GM19324 (cell line): ENCODE data around the gene GMCL1.

Experiments used
- ATAC-seq: cut with Tn5 transposase; IDR thresholded peaks from one replicate; pipeline ENCODE4 v1.9.1; 2021; ENCODE audit warnings: mild to moderate bottlenecking, moderate library complexity; ENCODE audit not compliant: unreplicated experiment, low FRiP score

GMCL1 gene, protein sequence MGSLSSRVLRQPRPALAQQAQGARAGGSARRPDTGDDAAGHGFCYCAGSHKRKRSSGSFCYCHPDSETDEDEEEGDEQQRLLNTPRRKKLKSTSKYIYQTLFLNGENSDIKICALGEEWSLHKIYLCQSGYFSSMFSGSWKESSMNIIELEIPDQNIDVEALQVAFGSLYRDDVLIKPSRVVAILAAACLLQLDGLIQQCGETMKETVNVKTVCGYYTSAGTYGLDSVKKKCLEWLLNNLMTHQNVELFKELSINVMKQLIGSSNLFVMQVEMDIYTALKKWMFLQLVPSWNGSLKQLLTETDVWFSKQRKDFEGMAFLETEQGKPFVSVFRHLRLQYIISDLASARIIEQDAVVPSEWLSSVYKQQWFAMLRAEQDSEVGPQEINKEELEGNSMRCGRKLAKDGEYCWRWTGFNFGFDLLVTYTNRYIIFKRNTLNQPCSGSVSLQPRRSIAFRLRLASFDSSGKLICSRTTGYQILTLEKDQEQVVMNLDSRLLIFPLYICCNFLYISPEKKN

DNA sequence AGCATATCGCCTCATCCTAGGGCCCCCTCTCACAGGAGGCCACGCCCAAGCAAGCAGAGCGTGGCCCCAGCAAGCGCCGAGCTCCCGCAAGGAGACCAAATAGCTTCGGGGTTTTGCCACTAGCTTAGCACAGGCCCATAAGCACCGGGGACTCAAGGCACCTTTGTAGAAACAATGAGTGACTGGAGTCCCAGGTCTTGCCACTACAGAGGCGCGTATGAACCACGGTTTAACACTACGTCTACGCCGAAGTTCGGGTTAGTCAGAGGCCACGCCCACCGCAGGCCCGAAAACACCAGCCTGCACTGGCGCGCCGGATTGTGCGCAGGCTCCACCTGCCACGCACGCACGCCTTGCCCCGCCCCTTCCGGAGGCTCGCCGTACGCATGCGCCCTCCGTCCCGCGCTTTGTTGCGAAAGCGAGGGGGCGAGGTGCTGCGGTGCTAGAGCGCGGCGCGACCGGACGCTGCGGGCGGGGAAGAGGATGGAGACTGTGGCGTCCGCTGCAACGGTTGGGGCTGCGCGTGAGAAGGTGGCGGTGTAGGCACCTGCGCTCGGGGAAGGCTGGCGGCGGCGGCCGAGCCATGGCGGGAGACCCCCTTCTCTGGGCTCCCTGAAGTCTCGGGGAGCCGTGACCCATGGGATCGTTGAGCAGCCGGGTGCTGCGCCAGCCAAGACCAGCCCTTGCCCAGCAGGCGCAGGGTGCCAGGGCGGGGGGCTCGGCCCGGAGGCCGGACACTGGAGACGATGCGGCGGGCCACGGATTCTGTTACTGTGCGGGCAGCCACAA, at the start of gene GMCL1:
TSS of gene GMCL1 (plus strand) at position 405 of the 789 bp plus-strand sequence. CDS start at position 638, 233 bp downstream.
- ATAC-seq = peak; percentile 94

DNA sequence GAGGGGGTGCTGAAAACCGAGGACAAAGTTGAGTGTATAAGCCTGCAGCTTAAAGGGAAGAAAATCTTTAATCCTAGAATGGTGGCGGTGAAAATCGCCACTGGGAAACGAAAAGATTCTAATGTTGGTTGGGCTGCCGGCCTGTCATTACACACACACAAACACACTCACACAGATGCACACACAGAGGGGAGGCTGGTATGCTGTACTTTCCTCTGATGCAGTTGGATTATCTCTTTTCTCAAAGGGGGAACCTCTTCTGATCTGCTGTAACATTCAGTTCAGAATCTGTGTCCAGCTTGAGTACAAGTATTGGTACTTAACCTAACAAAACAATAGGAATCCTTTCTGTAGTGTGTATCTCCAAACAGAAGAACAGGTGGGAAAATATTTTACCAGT, 48.5 kb upstream of the GMCL1 start:
- peak; percentile 25 for ATAC-seq

DNA sequence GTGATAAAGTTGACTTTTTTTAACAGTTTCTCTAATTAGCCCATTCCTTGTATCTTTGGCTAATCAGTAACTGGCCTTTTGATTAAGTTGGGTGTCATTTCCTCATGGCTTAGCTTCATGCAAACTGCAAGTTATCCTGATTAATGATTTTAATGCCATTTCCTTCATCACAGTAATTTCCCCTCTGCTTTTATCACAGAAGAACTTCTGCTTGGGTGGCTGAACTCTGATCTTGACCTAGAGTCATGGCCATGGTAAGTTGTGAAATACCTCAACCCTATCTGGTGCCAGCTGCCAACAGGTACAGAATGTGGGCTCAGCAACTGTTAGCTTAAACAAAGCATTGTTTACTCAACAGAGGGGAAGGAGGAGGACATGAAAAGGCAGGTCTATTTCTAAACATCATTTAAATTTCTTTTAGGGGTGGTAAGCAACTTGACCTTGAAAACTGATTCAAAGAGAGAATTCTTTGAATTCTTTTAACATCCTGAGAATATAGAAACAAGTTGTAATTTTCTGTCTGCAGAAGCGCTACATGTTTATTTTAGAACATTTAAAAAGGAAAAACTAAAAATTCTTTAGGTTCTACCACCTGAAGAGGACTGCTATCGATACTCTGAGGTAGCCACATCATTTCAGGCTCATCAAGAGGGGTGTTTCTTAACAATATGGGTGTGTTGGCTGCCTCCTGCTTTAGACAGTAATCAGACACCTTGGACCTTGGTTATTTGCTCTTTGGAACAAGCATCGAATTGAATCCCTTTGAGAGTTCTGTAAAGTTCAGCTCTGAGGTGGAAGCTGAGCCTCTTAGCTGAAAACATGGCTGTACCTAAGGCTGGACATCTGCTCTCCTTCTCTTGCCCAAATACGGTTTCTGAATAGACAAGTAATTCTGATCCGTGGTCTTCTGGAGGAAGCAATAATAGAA, 47.9 kb upstream of the GMCL1 start:
- ATAC-seq = peak; percentile 79

DNA sequence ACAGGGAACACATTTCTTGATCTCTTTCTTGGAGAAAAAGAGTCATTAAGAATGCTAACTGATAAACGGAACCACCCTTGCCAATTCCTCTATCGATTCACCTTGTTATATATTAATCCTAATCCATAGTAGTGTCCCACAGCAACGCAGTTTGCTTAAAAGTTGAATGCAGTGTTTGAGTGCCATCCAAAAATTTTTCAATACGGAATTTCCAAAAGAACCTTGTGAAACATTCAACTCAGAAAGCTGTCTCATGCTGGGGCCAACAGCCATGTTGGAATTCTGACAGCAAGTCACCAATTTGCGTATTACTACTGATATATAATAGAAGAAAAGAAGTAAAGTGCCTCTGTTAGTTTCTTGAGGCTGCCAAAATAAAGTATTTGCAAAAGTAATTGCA, 45.2 kb upstream of the GMCL1 start:
- ATAC-seq = no peak

DNA sequence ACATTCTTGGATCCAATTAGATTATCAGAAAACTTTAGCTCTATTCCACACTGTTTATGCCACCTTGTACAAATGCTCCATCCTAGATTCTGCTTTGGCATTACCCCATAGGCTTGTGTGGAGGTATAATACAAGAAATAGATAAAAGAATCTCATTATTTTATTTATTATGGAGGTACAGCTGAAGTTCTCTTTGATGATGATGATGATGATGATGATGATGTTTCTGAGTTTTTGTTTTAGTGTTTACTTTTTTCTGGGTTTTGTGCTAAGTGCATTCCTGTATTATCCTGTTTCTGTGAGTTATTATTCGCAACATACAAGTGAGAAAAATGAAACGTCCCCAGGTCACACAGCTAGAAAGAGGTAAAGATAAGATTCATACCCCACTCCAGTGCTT, 44.1 kb upstream of the GMCL1 start:
- no peak for ATAC-seq

DNA sequence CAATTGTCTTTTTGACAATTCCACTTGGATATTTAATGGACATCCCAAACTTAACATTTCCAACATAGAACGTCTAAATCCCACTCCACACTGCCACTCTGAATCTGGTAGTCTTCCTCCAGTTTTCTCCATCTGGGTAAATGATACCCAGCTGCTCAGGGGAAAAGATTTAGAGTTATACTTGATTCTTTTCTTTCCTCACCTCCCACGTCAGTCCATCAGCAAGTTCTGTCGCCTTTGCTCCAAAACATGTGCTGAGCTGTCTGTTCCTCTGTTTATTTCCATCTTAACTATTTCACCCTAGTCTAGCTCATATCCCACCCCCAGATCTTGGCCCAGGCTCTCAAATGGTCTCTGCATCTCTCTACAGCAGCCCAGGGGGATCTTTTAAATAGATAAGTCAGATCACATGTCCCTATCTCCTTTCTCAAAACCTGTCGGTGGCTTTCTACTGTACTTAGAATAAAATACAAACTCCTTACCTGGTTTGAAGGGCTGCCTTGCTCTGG, 43.4 kb upstream of the GMCL1 start:
- ATAC-seq = no peak

DNA sequence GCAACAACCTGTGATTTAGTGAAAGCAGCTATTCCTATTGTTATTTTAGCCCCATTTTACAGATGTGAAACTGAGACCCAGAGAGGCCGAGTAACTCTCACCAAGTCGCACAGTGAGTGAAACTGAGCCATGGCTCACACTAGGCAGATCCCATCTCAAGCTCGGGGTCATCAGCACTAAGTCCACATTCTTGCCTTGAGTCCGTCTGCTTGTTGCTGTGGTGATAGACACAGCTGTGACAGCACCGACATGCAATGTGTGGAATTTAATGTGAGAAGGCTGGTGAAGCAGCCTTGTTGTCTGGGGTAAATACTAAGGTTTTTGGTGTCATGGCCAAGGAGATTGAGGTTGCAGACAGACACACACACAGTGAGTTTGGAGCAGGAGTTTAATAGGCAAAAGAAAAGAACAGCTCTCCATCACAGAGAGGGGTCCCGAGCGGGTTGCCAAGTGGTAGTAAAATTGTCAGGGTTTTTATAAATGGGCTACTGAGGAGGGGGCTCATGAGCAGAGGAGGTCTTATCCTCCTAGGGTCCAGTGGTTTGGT, 40.2 kb upstream of the GMCL1 start:
- no peak for ATAC-seq

DNA sequence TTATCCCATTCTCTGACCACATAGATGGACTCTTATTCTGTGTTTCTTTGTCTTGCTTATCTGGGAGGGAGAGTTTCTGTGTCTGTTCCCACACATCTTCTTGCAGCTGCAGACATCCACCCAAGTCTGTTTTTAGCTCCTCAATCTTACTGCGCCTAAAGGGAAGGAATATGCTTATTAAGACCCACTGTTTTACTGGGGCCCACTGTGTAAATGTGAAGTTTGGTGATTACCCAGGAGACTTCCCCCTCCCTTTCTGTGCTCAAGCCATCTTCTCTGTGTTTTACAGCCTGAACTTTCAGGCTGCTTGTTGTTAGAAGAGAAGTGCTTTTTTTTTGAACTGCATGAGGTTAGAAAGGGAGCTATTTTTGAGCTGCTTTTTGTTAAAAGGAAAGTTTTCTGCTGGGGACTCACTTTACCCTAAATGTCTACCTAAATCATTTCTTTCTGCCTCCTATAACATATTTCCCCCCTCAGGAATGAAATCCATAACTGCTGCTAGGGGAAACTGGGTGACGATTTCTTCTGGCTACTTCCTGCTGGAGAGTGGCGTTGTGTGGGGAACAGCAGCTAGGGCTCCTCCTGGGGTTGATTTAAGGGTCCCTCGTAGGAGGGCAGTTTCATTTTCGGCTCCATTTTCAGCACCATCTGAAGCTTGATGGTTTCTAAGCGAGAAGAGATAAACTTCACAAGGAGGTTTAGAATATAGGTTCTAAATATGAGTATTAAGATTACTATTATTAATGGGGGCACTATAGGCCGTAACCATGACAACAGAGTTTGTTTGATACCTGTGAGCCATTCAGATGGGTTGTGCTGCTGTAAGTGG, 39.5 kb upstream of the GMCL1 start:
- ATAC-seq = peak; percentile 58

DNA sequence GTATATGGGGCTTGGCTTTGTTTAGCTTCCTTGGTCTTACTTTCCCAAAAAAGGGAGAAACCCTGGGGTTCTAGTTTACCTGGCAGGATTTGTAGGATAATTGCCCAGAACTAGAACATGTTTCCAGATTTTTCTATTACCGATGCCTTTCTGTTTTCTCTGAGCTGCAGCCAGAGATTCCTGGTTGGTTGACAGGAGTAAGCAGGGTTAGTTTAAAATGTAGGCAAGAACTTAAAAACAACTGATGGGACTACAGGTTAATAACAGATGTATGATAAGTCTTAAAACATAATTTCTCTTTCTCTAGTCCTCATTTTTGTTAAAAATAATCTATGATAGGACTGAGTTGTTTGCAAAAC, 38.9 kb upstream of the GMCL1 start:
- ATAC-seq = no peak

DNA sequence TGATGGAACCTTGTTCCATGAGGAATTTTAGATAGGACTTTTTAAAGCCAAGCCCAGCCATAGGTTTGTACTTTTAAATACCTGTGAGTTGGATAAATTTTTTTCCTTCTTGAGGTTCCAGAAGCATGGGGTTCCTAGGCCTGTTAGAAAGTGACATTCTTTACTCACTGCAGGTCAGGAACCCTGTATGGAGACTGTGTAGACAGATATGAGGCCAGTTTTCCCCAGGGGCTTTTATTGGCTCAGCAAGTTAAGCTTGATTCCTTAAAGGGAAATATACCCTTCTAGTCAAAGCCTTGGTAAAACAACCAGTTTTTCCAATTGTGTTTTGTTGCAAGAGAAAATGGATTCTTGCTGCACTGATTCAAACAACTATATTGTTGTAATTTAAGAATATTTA, 38.4 kb upstream of the GMCL1 start:
- ATAC-seq = no peak

DNA sequence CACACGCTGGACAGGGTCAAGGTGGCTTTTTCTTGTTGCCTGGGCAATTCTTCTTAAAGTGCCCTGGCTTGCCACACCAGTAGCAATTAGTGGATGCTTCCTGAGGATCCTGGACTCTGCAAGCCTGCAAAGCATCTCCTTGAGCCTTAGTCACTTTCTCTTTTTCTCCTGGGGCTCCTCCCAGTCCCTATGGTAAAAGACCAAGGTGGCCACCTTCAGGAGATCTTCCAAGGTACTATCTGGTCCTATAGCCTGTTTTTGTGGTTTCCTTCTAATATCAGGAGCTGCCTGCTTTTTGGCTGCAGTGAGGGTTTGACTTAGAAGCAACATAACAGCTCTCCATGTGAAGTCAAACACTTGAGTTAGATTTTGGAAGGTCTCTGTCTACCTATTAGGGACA, 33.3 kb upstream of the GMCL1 start:
- no peak for ATAC-seq

DNA sequence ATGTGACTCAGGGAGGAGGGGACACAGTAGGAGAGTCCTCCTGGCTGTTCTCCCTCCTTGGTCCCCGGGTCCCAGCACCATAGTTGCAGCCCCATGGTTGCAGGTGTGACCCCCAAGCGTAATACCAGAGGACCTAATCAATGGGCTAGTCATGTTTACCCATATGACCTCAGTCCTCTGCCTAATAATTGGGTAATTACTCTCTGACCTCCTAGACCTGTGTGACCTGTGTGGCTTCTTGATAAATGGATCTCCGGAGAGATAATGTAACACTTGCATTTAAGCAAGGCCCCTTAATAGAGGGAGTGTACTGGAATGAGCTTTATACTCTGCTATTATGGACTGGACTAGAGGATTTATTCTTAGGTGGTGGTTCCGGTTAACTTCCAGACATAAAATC, 32.2 kb upstream of the GMCL1 start:
- ATAC-seq = no peak

DNA sequence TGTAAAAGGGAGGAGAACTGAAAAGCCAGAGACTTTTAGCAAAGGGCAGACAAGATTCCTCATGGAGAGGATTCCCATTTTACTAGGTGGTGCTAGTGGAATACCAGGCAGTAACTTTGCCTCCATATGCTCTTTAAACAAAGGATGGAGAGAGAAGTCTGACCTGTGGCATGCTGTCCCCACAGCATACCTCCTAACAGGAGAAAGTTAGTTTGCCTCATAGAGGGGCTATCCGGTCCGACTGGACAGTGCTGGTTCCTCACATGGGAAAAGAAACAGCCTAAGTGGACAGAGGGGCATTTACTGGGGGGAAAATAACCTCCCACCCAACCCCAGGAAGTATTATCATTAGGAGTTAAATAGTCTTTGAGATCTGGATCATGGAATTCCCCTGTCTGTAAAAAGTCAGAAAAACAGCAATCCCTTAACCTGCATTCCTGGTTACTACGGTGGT, 31.6 kb upstream of the GMCL1 start:
- no peak for ATAC-seq

DNA sequence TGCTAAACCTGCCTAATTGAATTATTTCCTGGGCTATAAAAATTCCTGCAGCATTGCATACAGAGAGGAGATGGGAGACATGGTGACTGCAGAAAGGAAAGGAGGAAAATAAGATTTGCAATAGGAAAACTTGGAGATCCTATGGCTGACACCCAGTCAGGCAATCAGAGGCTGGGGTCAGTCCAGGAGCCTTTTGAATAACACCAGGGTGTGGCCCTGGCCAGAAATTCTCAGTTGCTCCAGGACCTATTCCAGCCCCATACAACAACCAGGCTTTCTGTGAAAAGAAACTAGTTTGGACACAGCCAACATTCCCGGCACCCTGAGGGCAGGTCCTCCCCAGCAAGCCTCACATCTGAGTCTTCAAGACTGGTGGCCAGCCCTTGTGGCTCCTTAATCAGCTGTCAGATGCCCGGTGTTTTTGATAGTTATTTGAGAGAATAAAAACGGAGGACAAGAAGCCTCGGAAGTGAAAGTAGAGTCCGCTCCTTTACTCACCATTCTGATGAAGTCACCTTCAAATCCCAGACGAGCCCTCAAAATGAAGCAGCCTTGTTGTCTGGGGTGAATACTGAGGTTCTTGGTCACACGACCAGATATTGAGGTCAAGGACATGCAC, 31.1 kb upstream of the GMCL1 start:
- peak; percentile 4 for ATAC-seq

DNA sequence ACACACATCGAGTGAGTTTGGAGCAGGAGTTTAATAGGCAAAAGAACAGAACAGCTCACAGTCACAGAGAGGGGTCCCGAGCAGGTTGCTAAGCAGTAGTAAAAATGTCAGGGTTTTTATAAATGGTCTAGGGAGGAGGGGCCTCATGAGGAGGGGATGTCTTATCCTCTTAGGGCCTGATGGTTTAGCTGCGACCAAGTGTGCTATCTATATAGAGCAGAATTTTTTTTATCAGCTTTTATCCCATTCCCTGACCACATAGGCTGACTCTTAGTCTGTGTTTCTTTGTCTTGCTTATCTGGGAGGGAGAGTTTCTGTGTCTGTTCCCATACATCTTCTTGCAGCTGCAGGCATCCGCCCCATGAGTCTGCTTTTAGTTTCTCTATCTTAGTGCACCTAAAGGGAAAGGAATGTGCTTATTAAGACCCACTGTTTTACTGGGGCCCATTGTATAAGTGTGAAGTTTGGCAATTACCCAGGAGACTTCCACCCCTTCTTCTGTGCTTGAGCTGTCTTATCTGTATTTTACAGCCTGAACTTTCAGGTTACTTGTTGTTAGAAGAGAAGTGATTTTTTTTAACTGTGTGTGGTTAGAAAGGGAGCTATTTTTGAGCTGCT, 30.4 kb upstream of the GMCL1 start:
- peak; percentile 44 for ATAC-seq

DNA sequence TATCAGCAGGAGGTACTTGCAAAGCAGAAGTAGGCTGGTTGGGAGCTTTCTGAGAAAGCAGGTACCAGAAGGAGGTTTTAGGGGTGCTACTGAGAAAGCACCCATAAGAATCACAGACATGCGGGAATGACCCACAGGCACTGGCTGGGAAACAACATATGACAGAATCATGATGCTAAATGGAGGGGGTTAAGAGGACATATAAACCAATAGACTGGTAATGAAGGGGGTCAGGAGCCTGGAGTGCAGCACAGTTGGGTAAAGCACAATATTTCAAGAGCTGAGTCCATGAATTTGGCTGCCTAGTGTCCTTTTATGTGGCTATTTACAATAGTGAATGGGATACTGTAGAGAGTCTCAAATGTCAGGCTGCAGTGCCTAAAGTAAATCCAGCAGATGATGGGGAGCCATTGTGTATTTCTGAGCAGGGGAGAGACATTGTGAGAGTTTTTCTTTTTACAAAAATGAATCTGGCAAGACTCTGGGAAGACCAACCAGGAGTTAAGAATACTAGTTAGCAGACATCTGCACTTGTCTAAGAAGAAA, 27.6 kb upstream of the GMCL1 start:
- no peak for ATAC-seq

DNA sequence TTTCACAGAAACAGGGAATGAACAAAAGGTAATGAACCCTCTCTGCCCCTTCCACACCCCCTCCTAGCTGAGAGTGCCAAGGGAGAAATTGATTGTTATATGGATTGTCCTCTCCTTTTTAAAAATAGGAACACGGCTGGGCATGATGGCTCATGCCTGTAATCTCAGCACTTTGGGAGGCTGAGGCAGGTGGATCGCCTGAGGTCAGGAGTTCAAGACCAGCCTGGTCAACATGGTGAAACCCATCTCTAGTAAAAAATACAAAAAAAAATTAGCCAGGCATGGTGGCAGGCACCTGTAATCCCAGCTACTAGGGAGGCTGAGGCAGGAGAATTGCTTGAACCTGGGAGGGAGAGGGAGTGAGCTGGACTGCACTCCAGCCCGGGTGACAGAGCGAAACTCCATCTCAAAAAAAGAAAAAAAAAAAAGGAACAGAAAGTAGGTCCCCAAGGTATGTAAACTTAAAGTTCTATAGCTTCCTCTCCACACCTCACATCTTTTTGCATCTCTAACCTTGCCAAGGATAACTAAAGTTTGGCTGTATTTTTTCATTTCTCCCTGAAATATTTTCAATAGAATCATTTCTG, 26.6 kb upstream of the GMCL1 start:
- ATAC-seq = peak; percentile 38

DNA sequence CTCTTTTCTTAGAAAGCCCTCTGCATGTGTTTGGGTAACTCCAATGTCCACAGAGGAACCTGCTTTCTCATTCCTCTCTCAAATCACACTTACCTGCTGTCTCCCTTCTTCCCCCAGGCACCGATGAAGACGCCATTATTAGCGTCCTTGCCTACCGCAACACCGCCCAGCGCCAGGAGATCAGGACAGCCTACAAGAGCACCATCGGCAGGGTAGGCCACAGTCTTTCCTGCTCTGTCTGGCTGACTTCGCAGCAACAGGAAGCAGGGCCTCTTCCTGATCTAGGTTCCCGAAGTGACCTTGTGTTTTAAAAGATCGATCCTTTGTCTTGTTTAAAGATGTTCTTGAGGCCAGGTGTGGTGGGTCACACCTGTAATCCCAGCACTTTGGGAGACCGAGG, 25.0 kb upstream of the GMCL1 start:
- ATAC-seq = no peak
